ENCODE measurements around the gene FOXL1.

DNA sequence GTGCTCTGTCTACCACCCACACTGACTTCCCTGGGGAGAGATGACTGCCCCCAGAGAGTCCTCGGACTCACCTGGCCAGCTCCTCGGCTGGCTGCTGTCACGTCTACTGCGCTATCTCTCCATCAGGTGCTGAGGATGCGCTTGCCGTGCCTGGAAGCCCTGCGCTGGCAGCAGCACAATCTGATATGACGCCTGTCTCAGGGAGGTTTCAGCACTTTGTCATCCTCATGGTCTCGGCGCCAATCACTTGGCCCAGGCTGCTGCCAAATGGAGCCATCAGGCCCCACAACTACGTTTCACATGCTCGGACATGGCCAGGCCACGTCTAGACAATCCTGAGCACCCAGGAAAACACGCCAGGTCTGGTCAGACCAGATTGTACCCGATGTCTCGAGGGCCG is 46.7 kb downstream of the FOXL1 start:
- TF ChIP-seq, protein P1, sequence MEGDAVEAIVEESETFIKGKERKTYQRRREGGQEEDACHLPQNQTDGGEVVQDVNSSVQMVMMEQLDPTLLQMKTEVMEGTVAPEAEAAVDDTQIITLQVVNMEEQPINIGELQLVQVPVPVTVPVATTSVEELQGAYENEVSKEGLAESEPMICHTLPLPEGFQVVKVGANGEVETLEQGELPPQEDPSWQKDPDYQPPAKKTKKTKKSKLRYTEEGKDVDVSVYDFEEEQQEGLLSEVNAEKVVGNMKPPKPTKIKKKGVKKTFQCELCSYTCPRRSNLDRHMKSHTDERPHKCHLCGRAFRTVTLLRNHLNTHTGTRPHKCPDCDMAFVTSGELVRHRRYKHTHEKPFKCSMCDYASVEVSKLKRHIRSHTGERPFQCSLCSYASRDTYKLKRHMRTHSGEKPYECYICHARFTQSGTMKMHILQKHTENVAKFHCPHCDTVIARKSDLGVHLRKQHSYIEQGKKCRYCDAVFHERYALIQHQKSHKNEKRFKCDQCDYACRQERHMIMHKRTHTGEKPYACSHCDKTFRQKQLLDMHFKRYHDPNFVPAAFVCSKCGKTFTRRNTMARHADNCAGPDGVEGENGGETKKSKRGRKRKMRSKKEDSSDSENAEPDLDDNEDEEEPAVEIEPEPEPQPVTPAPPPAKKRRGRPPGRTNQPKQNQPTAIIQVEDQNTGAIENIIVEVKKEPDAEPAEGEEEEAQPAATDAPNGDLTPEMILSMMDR (IDR thresholded peaks at IDR 0.05), result no peak
- TF ChIP-seq POLR2A (IDR thresholded peaks at IDR 0.05), result no peak
- no peak for TF ChIP-seq EP300 (IDR thresholded peaks at IDR 0.05)

All from ovary (tissue), 3 donors.